ENCODE data around the gene KRTAP3-3.
"Not testable (repeated sequence)": the region's sequence is repeated elsewhere in the genome, so short reads cannot be mapped to it uniquely, and the experiment has no call there.

Gene KRTAP3-3

DNA sequence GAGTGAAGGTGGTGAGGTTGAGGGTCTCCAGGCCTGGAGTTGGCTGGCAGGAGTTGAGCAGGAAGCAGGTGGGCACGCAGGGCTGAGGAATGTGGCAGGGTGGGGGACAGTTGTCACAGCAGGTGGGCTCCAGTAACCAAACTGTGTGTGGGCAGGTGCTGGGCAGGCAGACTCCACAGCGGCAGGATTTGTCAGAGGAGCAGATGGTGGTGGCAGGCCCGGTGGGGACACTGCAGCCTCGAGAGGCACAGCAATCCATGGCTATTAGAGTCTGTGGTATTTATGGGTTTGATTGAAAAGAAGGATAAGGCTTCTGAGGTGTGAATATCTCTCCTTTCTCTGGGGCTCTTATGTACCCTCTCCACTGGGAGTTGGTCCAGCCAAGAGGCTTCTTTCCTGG is at the start of gene KRTAP3-3:
KRTAP3-3 (minus strand) TSS at position 326 of the 400 bp plus-strand sequence; CDS start at position 259, 67 bp downstream.
- DNase-seq, result no peak

- DNase-seq, result no peak
Measured at GRCh38 chr17:41042953-41043352, 49.0 kb upstream of the KRTAP3-3 start.

DNA sequence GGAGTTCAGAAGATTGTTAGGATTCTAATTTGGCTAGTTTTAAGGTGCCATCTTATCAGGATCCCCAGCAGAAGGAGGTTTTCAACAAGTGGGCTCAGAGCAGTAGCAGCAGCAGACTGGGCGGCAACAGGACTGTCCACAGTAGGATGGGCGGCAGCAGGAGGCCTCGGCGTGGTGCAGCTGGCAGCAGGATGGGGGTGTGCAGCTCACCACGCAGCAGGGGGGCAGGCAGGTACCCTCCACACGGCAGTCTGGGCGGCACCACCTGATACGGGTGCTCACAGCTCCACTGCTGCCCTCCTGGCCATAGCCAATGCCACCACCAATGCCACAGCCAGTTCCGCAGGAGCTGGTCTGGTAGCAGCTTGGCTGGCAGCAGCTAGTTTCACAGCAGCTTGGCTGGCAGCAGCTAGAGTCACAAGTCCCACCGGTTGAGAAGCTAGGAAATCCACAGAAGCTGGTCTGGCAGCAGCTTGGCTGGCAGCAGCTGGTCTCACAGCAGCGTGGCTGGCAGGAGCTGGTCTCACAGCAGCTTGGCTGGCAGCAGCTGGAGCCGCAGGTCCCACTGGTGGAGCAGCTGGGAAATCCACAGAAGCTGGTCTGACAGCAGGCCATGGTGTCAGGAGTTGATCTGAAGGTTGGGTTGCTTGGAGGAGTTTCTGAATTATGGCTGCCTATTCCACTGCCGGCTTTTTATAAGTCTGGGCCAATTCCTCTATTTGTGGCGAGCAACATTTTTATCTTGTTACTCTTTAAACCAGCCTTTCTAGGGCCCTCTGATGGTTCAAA is 47.0 kb upstream of the KRTAP3-3 start, which contains the start of gene KRTAP1-1:
KRTAP1-1 (minus strand) TSS at position 668 of the 789 bp plus-strand sequence; CDS start at position 615, 53 bp downstream.
- not testable (repeated sequence) for DNase-seq

DNA sequence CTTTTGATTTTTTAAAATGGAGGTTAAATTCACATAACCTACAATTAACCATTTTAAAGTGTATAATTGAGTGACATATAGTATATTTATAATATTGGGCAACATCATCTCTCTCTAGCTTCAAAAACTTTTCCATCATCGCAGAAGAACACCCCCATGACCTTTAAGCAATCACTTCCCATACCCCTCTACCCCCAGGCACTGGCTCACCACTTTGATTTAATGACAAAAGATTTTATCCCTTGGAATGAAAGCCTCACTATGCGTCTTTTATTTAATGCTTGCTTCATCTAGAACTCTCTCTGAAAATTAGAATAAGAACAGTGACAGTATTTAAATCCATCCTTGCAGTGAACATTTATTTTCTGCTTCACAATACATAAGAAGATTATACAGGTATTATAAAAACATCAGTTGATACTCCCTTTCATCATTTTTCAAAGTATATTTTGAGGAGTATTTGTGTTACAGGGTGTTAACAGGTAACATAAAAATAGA is 43.9 kb upstream of the KRTAP3-3 start:
- DNase-seq, result no peak

DNA sequence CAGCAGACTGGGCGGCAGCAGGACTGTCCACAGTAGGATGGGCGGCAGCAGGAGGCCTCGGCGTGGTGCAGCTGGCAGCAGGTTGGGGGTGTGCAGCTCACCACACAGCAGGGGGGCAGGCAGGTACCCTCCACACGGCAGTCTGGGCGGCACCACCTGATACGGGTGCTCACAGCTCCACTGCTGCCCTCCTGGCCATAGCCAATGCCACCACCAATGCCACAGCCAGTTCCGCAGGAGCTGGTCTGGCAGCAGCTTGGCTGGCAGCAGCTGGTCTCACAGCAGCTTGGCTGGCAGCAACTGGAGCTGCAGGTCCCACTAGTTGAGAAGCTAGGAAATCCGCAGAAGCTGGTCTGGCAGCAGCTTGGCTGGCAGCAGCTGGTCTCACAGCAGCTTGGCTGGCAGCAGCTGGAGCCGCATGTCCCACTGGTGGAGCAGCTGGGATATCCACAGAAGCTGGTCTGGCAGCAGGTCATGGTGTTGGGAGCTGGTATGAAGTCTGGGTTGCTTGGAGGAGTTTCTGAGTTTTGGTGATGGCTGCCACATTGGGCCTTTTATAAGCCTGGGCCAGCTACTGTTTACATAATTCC is 40.5 kb upstream of the KRTAP3-3 start, which contains the start of gene KRTAP1-3:
KRTAP1-3 (minus strand) TSS at position 529 of the 590 bp plus-strand sequence; CDS start at position 476, 53 bp downstream.
- DNase-seq, result not testable (repeated sequence)

GRCh38 chr17:41029633-41030245 is 35.8 kb upstream of the KRTAP3-3 start, which contains the start of gene KRTAP1-4:
Gene KRTAP1-4, minus strand, starts transcription at chr17:41030195. Its CDS starts 117 bp downstream, at chr17:41030078.
- no peak for DNase-seq

GRCh38 chr17:41026715-41027471 is 32.9 kb upstream of the KRTAP3-3 start, which contains the start of gene KRTAP1-5:
Gene KRTAP1-5, minus strand, starts transcription at chr17:41027208. Its CDS starts 53 bp downstream, at chr17:41027155.
- DNase-seq, result no peak

DNA sequence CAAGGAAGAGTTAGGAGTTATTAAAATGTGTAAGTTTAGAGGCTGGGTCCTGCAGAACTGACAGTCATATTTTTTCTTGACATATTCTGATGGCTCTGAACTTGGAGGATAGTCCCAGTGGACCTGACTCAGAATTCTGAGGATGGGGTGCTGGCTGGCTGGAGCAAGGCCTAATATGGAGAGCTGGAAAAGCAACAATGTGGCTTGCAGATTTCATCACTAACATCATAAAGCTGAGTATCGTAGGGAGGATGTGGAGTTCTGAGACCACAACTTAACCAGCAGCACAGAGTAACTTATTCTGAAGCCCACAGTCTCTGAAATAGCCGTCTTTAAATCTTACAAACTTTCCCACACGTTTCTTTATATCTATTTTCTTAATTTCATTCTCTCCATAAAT is 30.7 kb upstream of the KRTAP3-3 start:
- no peak for DNase-seq

GRCh38 chr17:41020336-41020735 is 26.4 kb upstream of the KRTAP3-3 start:
- no peak for DNase-seq

- no peak for DNase-seq
Measured at GRCh38 chr17:41019415-41019814, 25.5 kb upstream of the KRTAP3-3 start.

GRCh38 chr17:41018541-41018940 is 24.6 kb upstream of the KRTAP3-3 start:
- no peak for DNase-seq

DNA sequence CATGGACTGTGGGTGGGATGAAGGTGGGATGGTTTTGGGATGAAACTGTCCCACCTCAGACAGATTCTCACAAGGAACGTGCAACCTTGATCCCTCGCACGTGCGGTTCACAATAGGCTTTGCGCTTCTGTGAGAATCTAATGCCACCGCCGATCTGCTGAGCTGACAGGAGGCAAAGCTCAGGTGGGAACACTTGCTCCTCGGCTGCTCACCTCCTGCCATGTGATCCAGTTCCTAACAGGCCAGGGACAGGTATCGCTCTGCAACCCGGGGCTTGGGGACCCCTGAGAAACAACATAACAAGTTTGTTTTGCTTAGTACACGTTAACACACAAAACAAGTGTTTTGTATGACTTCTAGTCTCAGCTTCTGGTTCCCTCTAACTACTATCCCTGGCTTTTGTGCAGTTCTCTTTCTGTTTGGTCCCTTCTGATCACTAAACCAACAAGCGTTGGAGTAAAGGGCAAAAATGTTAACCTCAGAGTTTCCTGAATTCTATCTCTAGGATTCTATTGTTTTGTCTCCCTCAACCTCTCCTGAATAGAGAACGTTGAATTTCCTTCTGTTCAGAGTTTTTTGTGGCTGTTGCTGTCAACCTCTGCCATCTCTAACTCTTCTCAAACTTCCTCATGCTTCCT is 22.7 kb upstream of the KRTAP3-3 start:
- no peak for DNase-seq

- no peak for DNase-seq
Measured at GRCh38 chr17:41015454-41015853, 21.5 kb upstream of the KRTAP3-3 start.

DNA sequence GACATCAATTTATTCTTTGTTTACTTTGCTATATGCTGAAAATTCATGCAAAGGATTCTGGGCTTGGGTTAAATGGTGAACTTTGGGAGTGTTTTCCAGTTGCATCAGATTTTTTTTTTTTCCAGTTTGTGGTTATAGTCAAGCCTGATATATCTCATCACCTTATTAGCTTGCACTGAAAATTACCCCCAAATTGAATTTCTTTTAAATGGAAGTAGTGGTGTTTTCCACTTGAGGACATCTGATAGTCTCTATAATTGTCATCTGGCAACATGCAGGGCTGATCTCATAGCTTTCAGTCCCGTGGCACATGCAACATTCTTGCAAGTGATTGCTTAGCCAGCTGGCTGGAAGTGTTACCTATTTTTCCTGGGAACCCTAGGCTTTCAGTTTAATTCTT is 19.6 kb upstream of the KRTAP3-3 start:
- DNase-seq, result no peak

DNA sequence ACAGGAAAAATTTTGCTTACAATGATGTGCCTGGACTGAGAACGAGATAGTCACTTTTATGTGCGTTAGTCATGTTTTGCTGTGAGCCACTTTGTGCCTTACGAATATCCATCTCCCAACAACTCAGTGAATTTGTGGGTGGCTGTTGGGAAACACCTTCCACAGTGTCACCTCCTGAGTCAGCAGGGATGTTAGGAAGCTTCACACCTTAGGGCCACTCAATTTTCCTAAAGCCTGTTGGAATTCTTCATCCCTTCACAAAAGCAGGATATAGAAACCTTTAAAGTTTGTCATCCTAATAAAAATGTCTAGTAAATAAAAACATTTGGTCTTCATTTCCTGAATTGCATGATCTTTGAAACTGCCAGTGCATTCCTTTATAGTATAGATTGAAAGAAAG is 19.2 kb upstream of the KRTAP3-3 start:
- no peak for DNase-seq

- DNase-seq, result no peak
Measured at GRCh38 chr17:41012326-41013120, 18.6 kb upstream of the KRTAP3-3 start.

GRCh38 chr17:41010441-41010840 is 16.5 kb upstream of the KRTAP3-3 start:
- no peak for DNase-seq

GRCh38 chr17:41009936-41010335 is 16.0 kb upstream of the KRTAP3-3 start:
- DNase-seq, result no peak

- no peak for DNase-seq
Measured at GRCh38 chr17:41009301-41009760, 15.4 kb upstream of the KRTAP3-3 start.

DNA sequence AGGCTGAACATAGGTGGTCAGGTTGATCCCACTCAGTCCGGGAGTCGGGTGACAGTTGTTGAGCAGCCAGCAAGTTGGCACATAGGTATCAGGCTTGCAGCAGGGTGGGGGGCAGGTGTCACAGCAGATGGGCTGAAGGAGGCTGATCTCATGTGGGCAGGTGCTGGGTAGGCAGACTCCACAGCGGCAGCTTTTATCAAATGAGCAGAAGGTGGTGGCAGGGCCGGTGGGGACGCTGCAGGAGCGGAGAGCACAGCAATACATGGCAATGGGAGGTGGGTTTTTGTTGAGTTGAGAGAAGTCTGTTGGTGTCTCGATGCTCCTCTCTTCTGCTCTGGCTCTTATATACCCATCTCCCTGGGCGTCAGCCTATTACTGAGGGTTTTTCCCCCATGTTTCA is 14.8 kb upstream of the KRTAP3-3 start, which contains the start of gene KRTAP3-1:
KRTAP3-1 (minus strand) TSS at position 318 of the 400 bp plus-strand sequence; CDS start at position 264, 54 bp downstream.
- peak; percentile 32 for DNase-seq

GRCh38 chr17:41004397-41004796 is 10.4 kb upstream of the KRTAP3-3 start:
- no peak for DNase-seq

Data from NCI-H2171 (cell line).